HepG2 (cell line): ENCODE results near the gene SCAMP3. TPM values are rescaled to one million over a fixed set of nuclear protein-coding genes. Genes with fewer than 3 reads are reported as not detected.

ENCODE experiments used
- AHR ChIP-seq: IDR thresholded peaks from 2 replicates; pipeline ENCODE4 v1.6.1; 2018; ENCODE audit warnings: missing genetic modification reagents, missing compliant biosample characterization
- CREB1 ChIP-seq, 2 experiments: fragments of 450-650 bp in 1 of 2; IDR thresholded peaks; 2 replicates each; pipeline ENCODE4 v1.6.1; 2016 to 2017; ENCODE audit warnings: control low read depth in 1 of 2, mild to moderate bottlenecking in 1 of 2, missing compliant biosample characterization in 1 of 2, missing genetic modification characterization in 1 of 2
- CSRNP1 ChIP-seq: sonication (generic); formaldehyde crosslinking; IDR thresholded peaks from 2 replicates; pipeline ENCODE4 v1.8.1; 2023; ENCODE audit warnings: mild to moderate bottlenecking, missing genetic modification reagents
- JUN ChIP-seq: sonication (generic); formaldehyde crosslinking; IDR thresholded peaks from 2 replicates; pipeline ENCODE4 v1.4.0; 2020; ENCODE audit warnings: mild to moderate bottlenecking, missing genetic modification reagents
- JUND ChIP-seq: sonication (generic); formaldehyde crosslinking; IDR thresholded peaks from 2 replicates; pipeline ENCODE4 v1.8.0; 2022; ENCODE audit warnings: mild to moderate bottlenecking, missing genetic modification reagents
- KDM5A ChIP-seq: fragments of 200-600 bp; sonication (generic); IDR thresholded peaks from 2 replicates; pipeline ENCODE4 v1.7.0; 2018; ENCODE audit warnings: antibody characterized with exemption, mild to moderate bottlenecking, low read length, borderline replicate concordance
- KDM5B ChIP-seq: sonication (generic); formaldehyde crosslinking; IDR thresholded peaks from 2 replicates; pipeline ENCODE4 v1.4.0; 2020; ENCODE audit warnings: missing genetic modification reagents, mild to moderate bottlenecking, borderline replicate concordance
- MBD4 ChIP-seq: IDR thresholded peaks from 2 replicates; pipeline ENCODE4 v1.6.1; 2012; ENCODE audit warnings: low read length, inconsistent platforms, borderline replicate concordance
- POGZ ChIP-seq: sonication (generic); formaldehyde crosslinking; IDR thresholded peaks from 2 replicates; pipeline ENCODE4 v1.4.0; 2020; ENCODE audit warnings: mild to moderate bottlenecking, missing genetic modification reagents
- SRSF9 ChIP-seq: fragments of 200-400 bp; formaldehyde crosslinking; IDR thresholded peaks from 2 replicates; pipeline ENCODE4 v1.6.1; 2018; ENCODE audit warnings: borderline replicate concordance, mild to moderate bottlenecking, low read depth, low read length; ENCODE audit not compliant: insufficient read depth, poor library complexity, severe bottlenecking
- THRA ChIP-seq: sonication (generic); formaldehyde crosslinking; IDR thresholded peaks from 2 replicates; pipeline ENCODE4 v1.4.0; 2020; ENCODE audit warnings: missing genetic modification reagents, borderline replicate concordance
- ZBTB33 ChIP-seq: sonication (generic); formaldehyde crosslinking; IDR thresholded peaks from 2 replicates; pipeline ENCODE4 v1.4.0; 2020; ENCODE audit warnings: missing genetic modification reagents
- ZBTB8A ChIP-seq: sonication (generic); formaldehyde crosslinking; IDR thresholded peaks from 2 replicates; pipeline ENCODE4 v1.4.0; 2020; ENCODE audit warnings: mild to moderate bottlenecking, low read depth, missing genetic modification reagents, borderline replicate concordance
- ZFP36L2 ChIP-seq: sonication (generic); formaldehyde crosslinking; IDR thresholded peaks from 2 replicates; pipeline ENCODE4 v1.4.0; 2020; ENCODE audit warnings: missing genetic modification reagents
- ZNF224 ChIP-seq: sonication (generic); formaldehyde crosslinking; IDR thresholded peaks from 2 replicates; pipeline ENCODE4 v1.5.0; 2020; ENCODE audit warnings: mild to moderate bottlenecking, missing genetic modification reagents
- ZNF263 ChIP-seq: sonication (generic); formaldehyde crosslinking; IDR thresholded peaks from 2 replicates; pipeline ENCODE4 v1.4.0; 2020; ENCODE audit warnings: missing genetic modification reagents
- ZNF570 ChIP-seq: sonication (generic); formaldehyde crosslinking; IDR thresholded peaks from 2 replicates; pipeline ENCODE4 v1.4.0; 2020; ENCODE audit warnings: mild to moderate bottlenecking, missing genetic modification reagents, borderline replicate concordance
- ZNF574 ChIP-seq: sonication (generic); formaldehyde crosslinking; IDR thresholded peaks from 2 replicates; pipeline ENCODE4 v1.4.0; 2020; ENCODE audit warnings: missing genetic modification reagents
- polyA plus RNA-seq, 8 experiments: library from polyadenylated mRNA; depleted of rRNA in 3 of 8; stranded (reverse) in 7 of 8; unstranded in 1 of 8; fragments of >200 nt; fragmentation: Illumina TruSeq in 4 of 8; extraction: Trizol in 4 of 8; gene quantifications; 2 replicates each; pipeline versions ENCODE4 v1.2.1 to v1.2.3, GENCODE V29; 2011 to 2016; ENCODE audit warnings: low read depth in 4 of 8, missing spikeins in 1 of 8, mixed read lengths in 1 of 8; ENCODE audit not compliant: insufficient read depth in 1 of 8
- total RNA-seq, 5 experiments: library from RNA; depleted of rRNA; stranded (reverse); fragments of >200 nt; fragmentation: Illumina TruSeq; extraction: Trizol; gene quantifications; 2 replicates each; pipeline ENCODE4 v1.2.3, GENCODE V29; 2016; ENCODE audit warnings: low read depth in 1 of 5

The SCAMP3 gene
- total and polyA plus RNA-seq, 2 of the 13 experiments (the other 11 are each of a cell fraction or from before 2014, with no cell fraction given): 46.8 to 83.3 TPM

GRCh38 chr1:155273343-155274245, 11.4 kb upstream of the SCAMP3 start, which contains the start of gene CLK2 (continued):
- TF ChIP-seq CSRNP1 (CRISPR knock-in tag) (peak; percentile 81), ZNF574 (CRISPR knock-in tag) (peak; percentile 82), ZBTB8A (CRISPR knock-in tag) (no peak), KDM5A (no peak; the same call in 1 of the 2 replicates), CREB1 (IDR thresholded peaks at IDR 0.05) (peak; percentile 72), CREB1 (CRISPR knock-in tag; IDR thresholded peaks at IDR 0.05) (no peak; the same call in 1 of the 2 replicates), JUND (CRISPR knock-in tag) (no peak), AHR (no peak; the same call in 1 of the 2 replicates), ZBTB33 (no peak), ZFP36L2 (CRISPR knock-in tag) (no peak), KDM5B (no peak; the same call in 1 of the 2 replicates), SRSF9 (no peak), JUN (CRISPR knock-in tag) (no peak), THRA (CRISPR knock-in tag) (peak; percentile 74; the same call in 1 of the 2 replicates), MBD4 (no peak), ZNF570 (CRISPR knock-in tag) (no peak), POGZ (CRISPR knock-in tag) (no peak), ZNF263 (CRISPR knock-in tag) (no peak), ZNF224 (no peak)
